Loucy (cell line): Measurements from ENCODE around the gene SENP3.

Experiments used
- CTCF ChIP-seq: fragments of 200-600 bp; sonication (generic); conservative IDR thresholded peaks from 2 replicates; pipeline ENCODE4 v1.5.1; 2014; ENCODE audit warnings: mild to moderate bottlenecking, antibody characterized with exemption, low read length
- EZH2phosphoT487 ChIP-seq: fragments of 200-600 bp; IDR thresholded peaks from 2 replicates; pipeline ENCODE4 v1.6.1; 2018; ENCODE audit warnings: antibody characterized with exemption, mild to moderate bottlenecking, moderate library complexity, borderline replicate concordance

DNA sequence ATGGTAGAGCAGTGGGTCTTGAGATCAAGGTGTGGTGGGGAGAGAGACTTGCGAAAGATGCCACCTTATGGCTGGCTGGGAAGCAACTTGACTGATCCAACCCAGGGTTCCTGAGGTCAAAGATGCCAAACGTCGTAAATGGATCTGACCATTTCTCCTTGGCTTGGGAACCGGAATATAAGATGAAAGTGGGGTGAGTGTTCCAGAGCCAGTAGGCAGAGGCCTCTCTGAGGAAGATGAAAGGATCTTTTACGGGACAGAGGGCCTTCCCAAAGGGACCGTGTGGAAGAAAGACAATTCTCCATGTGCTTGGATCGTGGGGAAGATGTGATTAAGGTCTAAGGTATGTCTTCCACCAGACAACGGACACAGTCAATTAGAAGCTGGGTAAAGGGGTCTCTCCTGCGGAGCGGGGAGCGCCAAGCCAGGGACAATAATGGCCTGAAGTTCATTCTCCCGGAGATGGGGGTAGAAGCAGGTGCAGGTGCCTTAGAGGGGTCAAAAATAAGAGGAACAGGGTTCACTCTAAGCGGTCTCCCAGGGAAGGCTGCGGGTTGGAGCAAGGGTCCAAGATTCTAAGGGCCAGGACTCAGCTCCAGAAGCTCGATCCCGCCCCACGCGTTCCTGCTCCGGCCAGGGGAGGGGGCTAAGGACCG is 52.2 kb downstream of the SENP3 start:
- TF ChIP-seq CTCF (peak; percentile 24; the same call in 1 of the 2 replicates), EZH2phosphoT487 (no peak)
